HCT116 (cell line): ENCODE data around the gene CWC27. TPM values are rescaled to one million over a fixed set of nuclear protein-coding genes. Genes with fewer than 3 reads are reported as not detected.

Experiments used
- ATAC-seq: fragments of 200-7000 bp; cut with Tn5 transposase; 2 replicates; pipeline ENCODE4 v1.9.1; 2020; ENCODE audit warnings: mild to moderate bottlenecking, moderate library complexity
- BruUV-seq: library from RNA; stranded (reverse); fragments of 400-500 nt; replicated peaks from 2 replicates; lab custom pipeline; 2021; lab: Mats Ljungman, UMichigan
- CTCF ChIA-PET: fragments of 300-600 bp; sonication (Branson Sonifier 250); formaldehyde crosslinking; loops from one replicate; lab custom pipeline; 2021; ENCODE audit warnings: antibody characterized with exemption; lab: Charles Lee
- POLR2A ChIA-PET: fragments of 300-600, 350-600 bp; sonication (Branson Sonifier 250); formaldehyde crosslinking; loops from one replicate; lab custom pipeline; 2021; ENCODE audit warnings: antibody characterized with exemption; lab: Charles Lee
- RAD21 ChIA-PET, 2 experiments: fragments of 300-600 bp; sonication (Branson Sonifier 250); formaldehyde crosslinking; loops; one replicate each; lab custom pipeline; 2023; ENCODE audit warnings: low total read pairs in 2 of 2; ENCODE audit not compliant: uncharacterized antibody in 2 of 2, unreplicated experiment in 2 of 2, low non-redundant PET in 1 of 2; lab: Charles Lee
- DNase-seq: peaks from one replicate; pipeline ENCODE4 v3.0.0-alpha.2; 2010; ENCODE audit warnings: low read depth, low spot score
- H2AFZ ChIP-seq: fragments of 200-600 bp; shearing (Covaris generic), sonication (generic); 2 replicates; pipeline ENCODE4 v1.6.1; 2017; ENCODE audit warnings: low read depth, mixed run types, mixed read lengths, antibody characterized with exemption, low read length; ENCODE audit not compliant: poor library complexity, severe bottlenecking
- H3K27ac ChIP-seq: 2 replicates; pipeline ENCODE4 v1.5.1; 2012; ENCODE audit warnings: low read depth, low read length
- H3K27me3 ChIP-seq: fragments of 200-600 bp; sonication (generic); 2 replicates; pipeline ENCODE4 v1.6.1; 2016; ENCODE audit warnings: mixed run types, low read length, mixed read lengths; ENCODE audit not compliant: insufficient read depth
- H3K36me3 ChIP-seq, 2 experiments: fragments of 200-500 bp in 1 of 2; fragments of 200-600 bp in 1 of 2; sonication (Bioruptor generic) in 1 of 2; sonication (generic) in 1 of 2; 2 replicates each; pipeline versions ENCODE4 v1.5.1 to v1.6.1; 2014 to 2016; ENCODE audit warnings: low read length in 2 of 2, inconsistent platforms in 1 of 2, mixed read lengths in 1 of 2, mixed run types in 1 of 2; ENCODE audit not compliant: insufficient read depth in 2 of 2, control insufficient read depth in 1 of 2
- H3K4me1 ChIP-seq, 2 experiments: fragments of 200-600 bp in 1 of 2; sonication (generic) in 1 of 2; 2 replicates each; pipeline versions ENCODE4 v1.5.1 to v1.6.1; 2012 to 2017; ENCODE audit warnings: low read length in 2 of 2, inconsistent platforms in 1 of 2, mild to moderate bottlenecking in 1 of 2, mixed read lengths in 1 of 2, mixed run types in 1 of 2, moderate library complexity in 1 of 2; ENCODE audit not compliant: insufficient read depth in 2 of 2, control insufficient read depth in 1 of 2
- H3K4me2 ChIP-seq: fragments of 200-600 bp; sonication (generic); 2 replicates; pipeline ENCODE4 v1.6.1; 2017; ENCODE audit warnings: mixed run types, low read length, mixed read lengths
- H3K4me3 ChIP-seq, 2 experiments: fragments of 200-600 bp in 1 of 2; sonication (generic) in 1 of 2; replicated peaks in 1 of 2; 2 replicates each; pipeline ENCODE4 v1.5.1; 2011 to 2016; ENCODE audit warnings: low read length in 2 of 2, control low read depth in 1 of 2, low read depth in 1 of 2, mild to moderate bottlenecking in 1 of 2, mixed read lengths in 1 of 2, mixed run types in 1 of 2
- H3K79me2 ChIP-seq: fragments of 200-600 bp; sonication (generic); 2 replicates; pipeline ENCODE4 v1.6.1; 2017; ENCODE audit warnings: mild to moderate bottlenecking, mixed run types, low read length, moderate library complexity, mixed read lengths; ENCODE audit not compliant: insufficient read depth
- H3K9ac ChIP-seq: fragments of 200-600 bp; sonication (generic); 2 replicates; pipeline ENCODE4 v1.6.1; 2016; ENCODE audit warnings: low read length, mixed read lengths
- H3K9me2 ChIP-seq: fragments of 200-600 bp; sonication (generic), shearing (Covaris generic); 2 replicates; pipeline ENCODE4 v1.6.1; 2017; ENCODE audit warnings: mixed run types, mild to moderate bottlenecking, moderate library complexity; ENCODE audit not compliant: insufficient read depth
- H3K9me3 ChIP-seq, 2 experiments: fragments of 200-500 bp in 1 of 2; fragments of 200-600 bp in 1 of 2; sonication (Bioruptor generic) in 1 of 2; sonication (generic) in 1 of 2; 2 replicates each; pipeline ENCODE4 v1.6.1; 2014 to 2017; ENCODE audit warnings: low read length in 2 of 2, mixed read lengths in 2 of 2, inconsistent platforms in 1 of 2, low read depth in 1 of 2, mild to moderate bottlenecking in 1 of 2, mixed run types in 1 of 2, moderate library complexity in 1 of 2; ENCODE audit not compliant: control insufficient read depth in 1 of 2, insufficient read depth in 1 of 2
- H4K20me1 ChIP-seq: fragments of 200-600 bp; sonication (generic), shearing (Covaris generic); 2 replicates; pipeline ENCODE4 v1.6.1; 2017; ENCODE audit warnings: mixed run types, mild to moderate bottlenecking, moderate library complexity; ENCODE audit not compliant: insufficient read depth
- EZH2phosphoT487 ChIP-seq: fragments of 200-600 bp; IDR thresholded peaks from 2 replicates; pipeline ENCODE4 v1.6.1; 2018; ENCODE audit warnings: antibody characterized with exemption, borderline replicate concordance
- FOSL1 ChIP-seq: IDR thresholded peaks from 2 replicates; pipeline ENCODE4 v1.6.1; 2012; ENCODE audit warnings: low read depth
- JUND ChIP-seq: IDR thresholded peaks from 2 replicates; pipeline ENCODE4 v1.6.1; 2012
- POLR2AphosphoS5 ChIP-seq: IDR thresholded peaks from 2 replicates; pipeline ENCODE4 v1.6.1; 2011; ENCODE audit warnings: mild to moderate bottlenecking, low read depth, low read length, moderate library complexity
- SRF ChIP-seq: IDR thresholded peaks from 2 replicates; pipeline ENCODE4 v1.6.1; 2012; ENCODE audit warnings: low read depth
- ZFX ChIP-seq: fragments of 450-650 bp; IDR thresholded peaks from 2 replicates; pipeline ENCODE4 v1.6.1; 2017
- intact Hi-C: fragments of 100-400 bp; cut with micrococcal nuclease; formaldehyde crosslinking; loops from 2 replicates; pipeline ENCODE4 v1.10.0; 2022
- total RNA-seq: library from RNA; stranded (reverse); gene quantifications from one replicate; pipeline ENCODE4 v1.2.1, GENCODE V29; 2021; ENCODE audit not compliant: unreplicated experiment
- TF ChIP-seq, protein P1 (sequence below): IDR thresholded peaks from 2 replicates; pipeline ENCODE4 v1.6.1; 2011; ENCODE audit warnings: mild to moderate bottlenecking, low read length, moderate library complexity; ENCODE audit not compliant: insufficient replicate concordance; ENCODE audit errors: extremely low read depth
- TF ChIP-seq, protein P2 (sequence below), 3 experiments: fragments of 200-600 bp in 1 of 3; sonication (generic) in 1 of 3; IDR thresholded peaks in 2 of 3; conservative IDR thresholded peaks in 1 of 3; 2 replicates each; pipeline ENCODE4 v1.5.1; 2012 to 2017; ENCODE audit warnings: low read depth in 2 of 3, low read length in 2 of 3, antibody characterized with exemption in 1 of 3, borderline replicate concordance in 1 of 3, control low read depth in 1 of 3, mild to moderate bottlenecking in 1 of 3, mixed read lengths in 1 of 3, mixed run types in 1 of 3, moderate library complexity in 1 of 3; ENCODE audit not compliant: insufficient read depth in 1 of 3
- TF ChIP-seq, protein P3 (sequence below): IDR thresholded peaks from 2 replicates; pipeline ENCODE4 v1.6.1; 2012

Gene CWC27
- total RNA-seq, 1 experiment from 2014 or later: 29.1 TPM

DNA sequence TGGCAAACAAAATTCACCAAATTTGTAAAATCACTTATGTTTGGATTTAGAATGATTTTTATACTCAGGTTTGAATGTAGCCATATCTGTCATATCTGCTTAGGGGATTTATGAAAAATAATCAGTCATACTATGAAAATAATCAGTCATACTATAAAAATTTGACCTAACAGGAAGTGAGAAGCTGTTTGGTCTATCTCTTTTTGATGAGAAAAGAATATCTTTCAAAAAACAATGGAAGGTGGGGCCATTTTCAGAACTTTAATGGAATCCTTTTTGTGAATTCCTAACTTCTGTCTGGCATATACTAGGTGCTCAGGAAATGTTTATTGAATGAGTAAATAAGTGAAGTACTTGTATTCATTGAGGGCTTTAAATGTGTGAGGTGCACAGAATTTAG, 70.1 kb downstream of the CWC27 start:
- Histone ChIP-seq H3K9me3 (no peaks in the 10 kb centered on the region), H3K27ac (no peak overlapping the region), H3K4me3 (no peak overlapping the region), H3K27me3 (no peaks in the 10 kb centered on the region)
- CTCF ChIA-PET: no interaction called here
- intact Hi-C loops: no loop called here
- TF ChIP-seq SRF (no peak), EZH2phosphoT487 (no peak), FOSL1 (no peak), ZFX (no peak), POLR2AphosphoS5 (no peak), JUND (no peak)
- TF ChIP-seq, protein P1, sequence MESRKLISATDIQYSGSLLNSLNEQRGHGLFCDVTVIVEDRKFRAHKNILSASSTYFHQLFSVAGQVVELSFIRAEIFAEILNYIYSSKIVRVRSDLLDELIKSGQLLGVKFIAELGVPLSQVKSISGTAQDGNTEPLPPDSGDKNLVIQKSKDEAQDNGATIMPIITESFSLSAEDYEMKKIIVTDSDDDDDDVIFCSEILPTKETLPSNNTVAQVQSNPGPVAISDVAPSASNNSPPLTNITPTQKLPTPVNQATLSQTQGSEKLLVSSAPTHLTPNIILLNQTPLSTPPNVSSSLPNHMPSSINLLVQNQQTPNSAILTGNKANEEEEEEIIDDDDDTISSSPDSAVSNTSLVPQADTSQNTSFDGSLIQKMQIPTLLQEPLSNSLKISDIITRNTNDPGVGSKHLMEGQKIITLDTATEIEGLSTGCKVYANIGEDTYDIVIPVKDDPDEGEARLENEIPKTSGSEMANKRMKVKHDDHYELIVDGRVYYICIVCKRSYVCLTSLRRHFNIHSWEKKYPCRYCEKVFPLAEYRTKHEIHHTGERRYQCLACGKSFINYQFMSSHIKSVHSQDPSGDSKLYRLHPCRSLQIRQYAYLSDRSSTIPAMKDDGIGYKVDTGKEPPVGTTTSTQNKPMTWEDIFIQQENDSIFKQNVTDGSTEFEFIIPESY: no peak
- TF ChIP-seq, protein P2, sequence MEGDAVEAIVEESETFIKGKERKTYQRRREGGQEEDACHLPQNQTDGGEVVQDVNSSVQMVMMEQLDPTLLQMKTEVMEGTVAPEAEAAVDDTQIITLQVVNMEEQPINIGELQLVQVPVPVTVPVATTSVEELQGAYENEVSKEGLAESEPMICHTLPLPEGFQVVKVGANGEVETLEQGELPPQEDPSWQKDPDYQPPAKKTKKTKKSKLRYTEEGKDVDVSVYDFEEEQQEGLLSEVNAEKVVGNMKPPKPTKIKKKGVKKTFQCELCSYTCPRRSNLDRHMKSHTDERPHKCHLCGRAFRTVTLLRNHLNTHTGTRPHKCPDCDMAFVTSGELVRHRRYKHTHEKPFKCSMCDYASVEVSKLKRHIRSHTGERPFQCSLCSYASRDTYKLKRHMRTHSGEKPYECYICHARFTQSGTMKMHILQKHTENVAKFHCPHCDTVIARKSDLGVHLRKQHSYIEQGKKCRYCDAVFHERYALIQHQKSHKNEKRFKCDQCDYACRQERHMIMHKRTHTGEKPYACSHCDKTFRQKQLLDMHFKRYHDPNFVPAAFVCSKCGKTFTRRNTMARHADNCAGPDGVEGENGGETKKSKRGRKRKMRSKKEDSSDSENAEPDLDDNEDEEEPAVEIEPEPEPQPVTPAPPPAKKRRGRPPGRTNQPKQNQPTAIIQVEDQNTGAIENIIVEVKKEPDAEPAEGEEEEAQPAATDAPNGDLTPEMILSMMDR (IDR thresholded peaks at IDR 0.05 in 2 of 3, conservative IDR thresholded peaks at IDR 0.05 in 1 of 3; ENCODE audit: borderline replicate concordance in 1 of 3, insufficient read depth in 1 of 3, low read depth in 2 of 3, low read length in 2 of 3): no peak
- TF ChIP-seq, protein P3, sequence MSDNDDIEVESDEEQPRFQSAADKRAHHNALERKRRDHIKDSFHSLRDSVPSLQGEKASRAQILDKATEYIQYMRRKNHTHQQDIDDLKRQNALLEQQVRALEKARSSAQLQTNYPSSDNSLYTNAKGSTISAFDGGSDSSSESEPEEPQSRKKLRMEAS: no peak
- TF ChIP-seq, all 23 proteins: peak for 0
- no peaks in the 10 kb centered on the region for H3K4me1 ChIP-seq
- DNase-seq (no peak), ATAC-seq (no peak)
- no peaks in the 10 kb centered on the region for H3K36me3 ChIP-seq
- H3K4me2 ChIP-seq: no peak overlapping the region
- no peaks in the 10 kb centered on the region for H3K79me2 ChIP-seq
- H3K9me2 ChIP-seq: no peaks in the 10 kb centered on the region
- BruUV-seq: no TSS peak
- H4K20me1 ChIP-seq: no peaks in the 10 kb centered on the region
- POLR2A ChIA-PET: no interaction called here
- no peak overlapping the region for H3K9ac ChIP-seq
- RAD21 ChIA-PET: no interaction called here
- no peak overlapping the region for H2AFZ ChIP-seq
